HEK293 (cell line): ENCODE results near the gene COA6.

Source experiments
- BCL11B ChIP-seq: fragments of 450-650 bp; formaldehyde crosslinking; IDR thresholded peaks from 2 replicates; pipeline ENCODE4 v1.5.1; 2016; ENCODE audit warnings: low read depth, missing biosample characterization, missing genetic modification characterization
- GFI1B ChIP-seq: fragments of 450-650 bp; formaldehyde crosslinking; IDR thresholded peaks from 2 replicates; pipeline ENCODE4 v1.5.1; 2016; ENCODE audit warnings: missing biosample characterization, missing genetic modification characterization
- GLI2 ChIP-seq: fragments of 450-650 bp; formaldehyde crosslinking; IDR thresholded peaks from 2 replicates; pipeline ENCODE4; 2017; ENCODE audit warnings: missing biosample characterization, missing genetic modification characterization, low read depth, borderline replicate concordance
- HOXA7 ChIP-seq: sonication (generic); formaldehyde crosslinking; IDR thresholded peaks from 2 replicates; pipeline ENCODE4 v1.8.1; 2022; ENCODE audit warnings: missing genetic modification reagents, borderline replicate concordance
- SALL2 ChIP-seq: fragments of 450-650 bp; formaldehyde crosslinking; IDR thresholded peaks from 2 replicates; pipeline ENCODE4 v1.5.0; 2017; ENCODE audit warnings: missing biosample characterization, mild to moderate bottlenecking, missing genetic modification characterization, borderline replicate concordance
- YY1 ChIP-seq: fragments of 450-650 bp; formaldehyde crosslinking; IDR thresholded peaks from 2 replicates; pipeline ENCODE4 v1.5.1; 2018; ENCODE audit warnings: missing biosample characterization, missing genetic modification characterization
- ZBTB1 ChIP-seq: fragments of 450-650 bp; formaldehyde crosslinking; IDR thresholded peaks from 2 replicates; pipeline ENCODE4 v1.5.1; 2016; ENCODE audit warnings: missing biosample characterization, missing genetic modification characterization
- ZBTB26 ChIP-seq: fragments of 450-650 bp; formaldehyde crosslinking; optimal IDR thresholded peaks from 2 replicates; pipeline ENCODE3; 2016; ENCODE audit warnings: missing biosample characterization, mild to moderate bottlenecking, missing genetic modification characterization
- ZBTB6 ChIP-seq: fragments of 450-650 bp; formaldehyde crosslinking; IDR thresholded peaks from 2 replicates; pipeline ENCODE4 v1.5.1; 2017; ENCODE audit warnings: missing biosample characterization, missing genetic modification characterization
- ZNF112 ChIP-seq: fragments of 450-650 bp; formaldehyde crosslinking; IDR thresholded peaks from 2 replicates; pipeline ENCODE4 v1.5.0; 2017; ENCODE audit warnings: missing biosample characterization, missing genetic modification characterization
- ZNF140 ChIP-seq: fragments of 450-650 bp; formaldehyde crosslinking; IDR thresholded peaks from 2 replicates; pipeline ENCODE4 v1.5.1; 2016; ENCODE audit warnings: missing biosample characterization, missing genetic modification characterization
- ZNF155 ChIP-seq: fragments of 450-650 bp; formaldehyde crosslinking; IDR thresholded peaks from 2 replicates; pipeline ENCODE4 v1.5.1; 2016; ENCODE audit warnings: missing biosample characterization, missing genetic modification characterization
- ZNF157 ChIP-seq: fragments of 450-650 bp; formaldehyde crosslinking; IDR thresholded peaks from 2 replicates; pipeline ENCODE4 v1.5.1; 2016; ENCODE audit warnings: missing biosample characterization, missing genetic modification characterization
- ZNF18 ChIP-seq: fragments of 450-650 bp; formaldehyde crosslinking; IDR thresholded peaks from 2 replicates; pipeline ENCODE4 v1.5.1; 2016; ENCODE audit warnings: missing biosample characterization, missing genetic modification characterization
- ZNF202 ChIP-seq: fragments of 450-650 bp; formaldehyde crosslinking; IDR thresholded peaks from 2 replicates; pipeline ENCODE4 v1.5.1; 2016; ENCODE audit warnings: missing biosample characterization, missing genetic modification characterization, borderline replicate concordance
- ZNF221 ChIP-seq: fragments of 450-650 bp; formaldehyde crosslinking; IDR thresholded peaks from 2 replicates; pipeline ENCODE4 v1.5.1; 2017; ENCODE audit warnings: missing biosample characterization, missing genetic modification characterization, borderline replicate concordance
- ZNF26 ChIP-seq: fragments of 450-650 bp; formaldehyde crosslinking; IDR thresholded peaks from 2 replicates; pipeline ENCODE4 v1.5.1; 2016; ENCODE audit warnings: missing biosample characterization, missing genetic modification characterization
- ZNF266 ChIP-seq: fragments of 450-650 bp; formaldehyde crosslinking; IDR thresholded peaks from 2 replicates; pipeline ENCODE4 v1.5.1; 2016; ENCODE audit warnings: missing biosample characterization, missing genetic modification characterization, low read depth
- ZNF324 ChIP-seq: fragments of 450-650 bp; formaldehyde crosslinking; IDR thresholded peaks from 2 replicates; pipeline ENCODE4 v1.5.1; 2016; ENCODE audit warnings: missing biosample characterization, missing genetic modification characterization
- ZNF341 ChIP-seq: fragments of 450-650 bp; formaldehyde crosslinking; IDR thresholded peaks from 2 replicates; pipeline ENCODE4; 2016; ENCODE audit warnings: low read depth, missing biosample characterization, missing genetic modification characterization
- ZNF398 ChIP-seq: fragments of 450-650 bp; formaldehyde crosslinking; IDR thresholded peaks from 2 replicates; pipeline ENCODE4 v1.5.1; 2017; ENCODE audit warnings: missing biosample characterization, missing genetic modification characterization
- ZNF404 ChIP-seq: fragments of 450-650 bp; formaldehyde crosslinking; IDR thresholded peaks from 2 replicates; pipeline ENCODE4 v1.5.1; 2017; ENCODE audit warnings: missing biosample characterization, missing genetic modification characterization
- ZNF501 ChIP-seq: fragments of 450-650 bp; formaldehyde crosslinking; IDR thresholded peaks from 2 replicates; pipeline ENCODE4 v1.5.1; 2016; ENCODE audit warnings: missing biosample characterization, missing genetic modification characterization
- ZNF510 ChIP-seq: fragments of 450-650 bp; formaldehyde crosslinking; IDR thresholded peaks from 2 replicates; pipeline ENCODE4 v1.5.1; 2018; ENCODE audit warnings: mild to moderate bottlenecking, missing genetic modification characterization, missing biosample characterization; ENCODE audit not compliant: insufficient replicate concordance
- ZNF549 ChIP-seq: fragments of 450-650 bp; IDR thresholded peaks from 2 replicates; pipeline ENCODE4 v1.5.1; 2018; ENCODE audit warnings: missing biosample characterization, missing genetic modification characterization, mild to moderate bottlenecking, inconsistent platforms, moderate library complexity
- ZNF580 ChIP-seq: fragments of 450-650 bp; formaldehyde crosslinking; IDR thresholded peaks from 2 replicates; pipeline ENCODE4 v1.5.1; 2016; ENCODE audit warnings: missing biosample characterization, missing genetic modification characterization
- ZNF624 ChIP-seq: fragments of 450-650 bp; formaldehyde crosslinking; IDR thresholded peaks from 2 replicates; pipeline ENCODE4 v1.5.1; 2017; ENCODE audit warnings: missing biosample characterization, missing genetic modification characterization
- ZNF785 ChIP-seq: fragments of 450-650 bp; formaldehyde crosslinking; IDR thresholded peaks from 2 replicates; pipeline ENCODE4 v1.5.1; 2016; ENCODE audit warnings: missing biosample characterization, missing genetic modification characterization
- ZNF837 ChIP-seq: fragments of 450-650 bp; formaldehyde crosslinking; IDR thresholded peaks from 2 replicates; pipeline ENCODE4 v1.5.1; 2016; ENCODE audit warnings: missing biosample characterization, missing genetic modification characterization
- ZSCAN5A ChIP-seq: fragments of 450-650 bp; formaldehyde crosslinking; IDR thresholded peaks from 2 replicates; pipeline ENCODE4 v1.5.1; 2016; ENCODE audit warnings: missing biosample characterization, missing genetic modification characterization

COA6 gene

GRCh38 chr1:234373064-234373958 lies at the start of gene COA6 (continued):
- peak; percentile 87; the same call in 1 of the 2 replicates for TF ChIP-seq ZSCAN5A (tag by site-specific recombination)
- peak; percentile 52; the same call in 1 of the 2 replicates for TF ChIP-seq GFI1B (tag by site-specific recombination)
- peak; percentile 85 for TF ChIP-seq ZNF324 (tag by site-specific recombination)
- 0 out of 2 replicates have a peak, but pooled peaks have one; percentile 82 for TF ChIP-seq ZNF624
- peak; percentile 86 for TF ChIP-seq ZBTB26
- no peak for TF ChIP-seq ZNF398
- peak; percentile 91; the same call in 1 of the 2 replicates for TF ChIP-seq ZNF221
- TF ChIP-seq HOXA7 (CRISPR knock-in tag), result no peak
- no peak for TF ChIP-seq ZNF549 (tag by site-specific recombination)
- TF ChIP-seq ZNF404 (tag by site-specific recombination), result no peak
- peak; percentile 87 for TF ChIP-seq YY1 (tag by site-specific recombination)
- TF ChIP-seq SALL2, result no peak
- TF ChIP-seq ZNF18 (tag by site-specific recombination), result peak; percentile 91
- TF ChIP-seq GLI2, result no peak
- no peak for TF ChIP-seq ZNF157
- no peak for TF ChIP-seq ZNF510
- TF ChIP-seq ZBTB6, result peak; percentile 47; the same call in 1 of the 2 replicates
- TF ChIP-seq ZNF837 (tag by site-specific recombination), result no peak
- TF ChIP-seq ZBTB1 (tag by site-specific recombination), result no peak
- 0 out of 2 replicates have a peak, but pooled peaks have one; percentile 20 for TF ChIP-seq ZNF785 (tag by site-specific recombination)
- peak; percentile 98 for TF ChIP-seq ZNF501 (tag by site-specific recombination)
- peak; percentile 98 for TF ChIP-seq ZNF580 (tag by site-specific recombination)
- TF ChIP-seq ZNF155 (tag by site-specific recombination), result no peak
- TF ChIP-seq ZNF112 (tag by site-specific recombination), result no peak
- TF ChIP-seq BCL11B (tag by site-specific recombination), result peak; percentile 67
- no peak; the same call in 1 of the 2 replicates for TF ChIP-seq ZNF266
- no peak for TF ChIP-seq ZNF202 (tag by site-specific recombination)
- no peak for TF ChIP-seq ZNF140
- TF ChIP-seq ZNF26 (tag by site-specific recombination), result no peak
- peak; percentile 23; the same call in 1 of the 2 replicates for TF ChIP-seq ZNF341
